IMR-90 (cell line): Measurements from ENCODE around the gene LRRC26. TPM values are rescaled to one million over a fixed set of nuclear protein-coding genes. Genes with fewer than 3 reads are reported as not detected.
A peak's percentile ranks its signal among the peaks of the same experiment; 100 is the strongest.

ENCODE experiments used
- ATAC-seq: fragments of 200-7000 bp; cut with Tn5 transposase; 2 replicates; pipeline ENCODE4 v1.9.1; 2020; ENCODE audit warnings: low read depth, mild to moderate bottlenecking, moderate library complexity
- BruUV-seq: library from RNA; stranded (reverse); fragments of 400-500 nt; replicated peaks from 2 replicates; lab custom pipeline; 2021; lab: Mats Ljungman, UMichigan
- CTCF ChIA-PET: fragments of 300-600 bp; formaldehyde crosslinking; extraction: SDS; loops from one replicate; lab custom pipeline; 2021; ENCODE audit warnings: antibody characterized with exemption; lab: Yijun Ruan, JAX
- POLR2A ChIA-PET: fragments of 300-600 bp; sonication (Branson Sonifier 250); formaldehyde crosslinking; loops from one replicate; lab custom pipeline; 2022; ENCODE audit warnings: antibody characterized with exemption; ENCODE audit not compliant: unreplicated experiment; lab: Charles Lee
- DNase-seq: peaks from one replicate; pipeline ENCODE4 v3.0.0; 2013
- H2AFZ ChIP-seq: replicated peaks from 2 replicates; pipeline ENCODE3; 2013; ENCODE audit warnings: low read length, mild to moderate bottlenecking; ENCODE audit not compliant: poor library complexity
- H2AK5ac ChIP-seq: 2 replicates; pipeline ENCODE4 v1.6.1; 2013; ENCODE audit warnings: low read depth, low read length, inconsistent platforms
- H2AK9ac ChIP-seq: replicated peaks from 2 replicates; pipeline ENCODE3; 2013; ENCODE audit warnings: mild to moderate bottlenecking, low read depth, low read length, moderate library complexity; ENCODE audit not compliant: poor library complexity
- H2BK120ac ChIP-seq: 2 replicates; pipeline ENCODE4 v1.6.1; 2013; ENCODE audit warnings: low read depth, low read length, inconsistent platforms
- H2BK15ac ChIP-seq: 3 replicates; pipeline ENCODE4 v1.6.1; 2013; ENCODE audit warnings: low read depth, low read length, inconsistent platforms
- H2BK20ac ChIP-seq: 2 replicates; pipeline ENCODE4 v1.6.1; 2013; ENCODE audit warnings: low read depth, mild to moderate bottlenecking, inconsistent platforms, low read length, moderate library complexity
- H2BK5ac ChIP-seq: 2 replicates; pipeline ENCODE4 v1.6.1; 2013; ENCODE audit warnings: mild to moderate bottlenecking, low read depth, low read length, inconsistent platforms; ENCODE audit not compliant: poor library complexity, severe bottlenecking
- H3K14ac ChIP-seq: replicated peaks from 2 replicates; pipeline ENCODE4 v1.6.1; 2013; ENCODE audit warnings: low read depth, low read length, inconsistent platforms
- H3K18ac ChIP-seq: 2 replicates; pipeline ENCODE4 v1.6.1; 2013; ENCODE audit warnings: low read depth, low read length, control low read depth
- H3K23ac ChIP-seq: 2 replicates; pipeline ENCODE4 v1.6.1; 2013; ENCODE audit warnings: low read depth, low read length, inconsistent platforms
- H3K27ac ChIP-seq: 2 replicates; pipeline ENCODE4 v1.5.1; 2013; ENCODE audit warnings: mild to moderate bottlenecking, control low read depth, low read length; ENCODE audit not compliant: insufficient read depth
- H3K27me3 ChIP-seq: 2 replicates; pipeline ENCODE4 v1.6.1; 2013; ENCODE audit warnings: low read length; ENCODE audit not compliant: control insufficient read depth, insufficient read depth
- H3K36me3 ChIP-seq: 2 replicates; pipeline ENCODE4 v1.6.1; 2013; ENCODE audit warnings: low read length, mixed read lengths; ENCODE audit not compliant: control insufficient read depth, insufficient read depth
- H3K4ac ChIP-seq: 2 replicates; pipeline ENCODE4 v1.6.1; 2013; ENCODE audit warnings: low read depth, low read length, inconsistent platforms
- H3K4me1 ChIP-seq: 2 replicates; pipeline ENCODE4 v1.6.1; 2013; ENCODE audit warnings: low read length, mixed read lengths; ENCODE audit not compliant: control insufficient read depth, insufficient read depth
- H3K4me2 ChIP-seq: 2 replicates; pipeline ENCODE4 v1.6.1; 2013; ENCODE audit warnings: low read depth, mild to moderate bottlenecking, control low read depth, low read length, moderate library complexity
- H3K4me3 ChIP-seq: 2 replicates; pipeline ENCODE4 v1.5.1; 2013; ENCODE audit warnings: low read depth, mild to moderate bottlenecking, control low read depth, low read length, moderate library complexity; ENCODE audit not compliant: insufficient read depth
- H3K56ac ChIP-seq: 2 replicates; pipeline ENCODE4 v1.6.1; 2013; ENCODE audit warnings: low read length, inconsistent platforms; ENCODE audit not compliant: insufficient read depth; ENCODE audit errors: extremely low read depth
- H3K79me1 ChIP-seq, 2 experiments: 2 replicates each; pipeline ENCODE4 v1.6.1; 2013; ENCODE audit warnings: low read length in 2 of 2, inconsistent platforms in 1 of 2, low read depth in 1 of 2
- H3K9ac ChIP-seq: 2 replicates; pipeline ENCODE4 v1.6.1; 2013; ENCODE audit warnings: low read depth, low read length, control low read depth
- H3K9me1 ChIP-seq: 2 replicates; pipeline ENCODE4 v1.6.1; 2013; ENCODE audit warnings: low read length, inconsistent platforms; ENCODE audit not compliant: insufficient read depth
- H3K9me3 ChIP-seq: 2 replicates; pipeline ENCODE4 v1.6.1; 2013; ENCODE audit warnings: low read length; ENCODE audit not compliant: control insufficient read depth, insufficient read depth
- H4K20me1 ChIP-seq: 2 replicates; pipeline ENCODE4 v1.6.1; 2013; ENCODE audit warnings: low read length, inconsistent platforms; ENCODE audit not compliant: insufficient read depth
- H4K5ac ChIP-seq: 2 replicates; pipeline ENCODE4 v1.6.1; 2013; ENCODE audit warnings: mild to moderate bottlenecking, low read depth, low read length, control low read depth
- H4K8ac ChIP-seq, 2 experiments: 2 replicates each; pipeline ENCODE4 v1.6.1; 2013; ENCODE audit warnings: low read depth in 2 of 2, low read length in 2 of 2, control low read depth in 1 of 2, inconsistent platforms in 1 of 2
- H4K91ac ChIP-seq: 2 replicates; pipeline ENCODE4 v1.6.1; 2013; ENCODE audit warnings: low read depth, low read length, inconsistent platforms; ENCODE audit not compliant: insufficient read depth
- CEBPB ChIP-seq: IDR thresholded peaks from 2 replicates; pipeline ENCODE4 v1.6.1; 2012; ENCODE audit warnings: low read depth, low read length, improper control_type of control experiment
- CHD1 ChIP-seq: IDR thresholded peaks from 2 replicates; pipeline ENCODE4 v1.6.1; 2012; ENCODE audit warnings: low read depth, low read length, improper control_type of control experiment
- CTCF ChIP-seq: conservative IDR thresholded peaks from 2 replicates; pipeline ENCODE4 v1.5.1; 2012; ENCODE audit warnings: mild to moderate bottlenecking, low read depth, low read length, improper control_type of control experiment
- ELK1 ChIP-seq: fragments of 150-350 bp; IDR thresholded peaks from 2 replicates; pipeline ENCODE4 v1.6.1; 2016; ENCODE audit warnings: low read depth, mild to moderate bottlenecking, low read length, moderate library complexity, borderline replicate concordance
- FOS ChIP-seq: fragments of 150-350 bp; IDR thresholded peaks from 2 replicates; pipeline ENCODE4 v1.6.1; 2016; ENCODE audit warnings: low read depth, low read length
- MAFK ChIP-seq: IDR thresholded peaks from 2 replicates; pipeline ENCODE4 v1.6.1; 2012; ENCODE audit warnings: low read depth, low read length, improper control_type of control experiment
- RAD21 ChIP-seq: IDR thresholded peaks from 2 replicates; pipeline ENCODE4 v1.6.1; 2012; ENCODE audit warnings: low read length, improper control_type of control experiment
- RCOR1 ChIP-seq: IDR thresholded peaks from 2 replicates; pipeline ENCODE4 v1.6.1; 2012; ENCODE audit warnings: mild to moderate bottlenecking, low read length, improper control_type of control experiment; ENCODE audit not compliant: insufficient replicate concordance
- WGBS, 2 experiments: methylation state at CpG; one replicate each; pipeline versions ENCODE4 v1.1.5 to v1.1.7; 2013; ENCODE audit warnings: missing lambda C conversion rate in 2 of 2; ENCODE audit not compliant: insufficient read length in 1 of 2; ENCODE audit errors: extremely low coverage in 2 of 2; 5-methylcytosine and 5-hydroxymethylcytosine counted together
- dilution Hi-C: fragments of 300-500 bp; cut with HindIII; formaldehyde crosslinking; loops from one replicate; pipeline ENCODE4 v1.14.3; 2018; ENCODE audit warnings: low sequenced_read_pairs; ENCODE audit not compliant: unreplicated experiment
- in situ Hi-C: fragments of 300-500 bp; cut with MboI; formaldehyde crosslinking; loops from 3 replicates; pipeline ENCODE4 v1.14.3; 2019; ENCODE audit warnings: low sequenced_read_pairs, inconsistent platforms, mixed read lengths
- intact Hi-C: fragments of 100-400 bp; cut with micrococcal nuclease; formaldehyde crosslinking; loops from 2 replicates; pipeline ENCODE4 v1.10.0; 2022
- polyA plus RNA-seq, 3 experiments: library from polyadenylated mRNA; depleted of rRNA; stranded (reverse); fragments of >200 nt; gene quantifications; 2 replicates each; pipeline ENCODE4 v1.2.3, GENCODE V29; 2012; ENCODE audit warnings: low replicate concordance in 1 of 3
- total RNA-seq: library from RNA; depleted of rRNA; stranded (reverse); fragments of >200 nt; gene quantifications from 2 replicates; pipeline ENCODE4 v1.2.3, GENCODE V29; 2012

The LRRC26 gene
- total and polyA plus RNA-seq, 2 of the 4 experiments (the other 2 are of a cell fraction): not detected

GRCh38 chr9:137128158-137128861 is 41.5 kb downstream of the LRRC26 start (continued):
- no peak for TF ChIP-seq CHD1
- TF ChIP-seq RCOR1: no peak

GRCh38 chr9:137127301-137128157 is 42.3 kb downstream of the LRRC26 start:
- H4K5ac ChIP-seq: no peak overlapping the region
- WGBS, 2 experiments: 81% methylated on average over 5 of the region's 24 CpGs; no CpG with 5 or more reads in 1 of the 2 experiments
- intact Hi-C loops (no loop called here), dilution Hi-C loops (no loop called here), in situ Hi-C loops (no loop called here)
- no TSS peak for BruUV-seq
- H3K4me1 ChIP-seq: peaks cover 12% of the 10 kb centered on the region; the same call in 1 of the 2 replicates
- H4K8ac ChIP-seq: no peak overlapping the region
- no peak overlapping the region for H3K14ac ChIP-seq
- no peak overlapping the region for H4K91ac ChIP-seq
- H3K23ac ChIP-seq: 0 out of 2 replicates have a peak overlapping the region, but pooled peaks have one; percentile 73
- POLR2A ChIA-PET: no interaction called here
- no peak overlapping the region for H2BK15ac ChIP-seq
- TF ChIP-seq RAD21 (no peak), MAFK (no peak), RCOR1 (no peak), CEBPB (no peak), FOS (no peak), CTCF (no peak), ELK1 (no peak)
- CTCF ChIA-PET: interaction anchor here (0.6 kb wide), 1 partner anchor 16 kb away, joined by 4 read pairs; no protein-coding TSS in a partner anchor
- H3K79me1 ChIP-seq: peaks cover 13 to 40% of the 10 kb centered on the region in 2 experiments
- no peak overlapping the region for H2AFZ ChIP-seq
- H2AK9ac ChIP-seq: peak overlapping the region; percentile 55
- peaks cover 8% of the 10 kb centered on the region; the same call in 1 of the 2 replicates for H4K20me1 ChIP-seq
- ATAC-seq: no peak
- H3K56ac ChIP-seq: no peak overlapping the region
- no peak overlapping the region for H3K27ac ChIP-seq
- no peak overlapping the region for H2BK5ac ChIP-seq
- no peaks in the 10 kb centered on the region for H3K36me3 ChIP-seq
- H3K18ac ChIP-seq: no peak overlapping the region
- no peak overlapping the region for H2BK120ac ChIP-seq
- H3K9me3 ChIP-seq: peaks cover 4% of the 10 kb centered on the region; the same call in 1 of the 2 replicates
- no peak overlapping the region for H3K4me3 ChIP-seq
- no peak for DNase-seq
- no peaks in the 10 kb centered on the region for H3K27me3 ChIP-seq
- peak overlapping the region; percentile 35; the same call in 1 of the 2 replicates for H3K4me2 ChIP-seq
- H2BK20ac ChIP-seq: no peak overlapping the region
- peaks cover 16% of the 10 kb centered on the region for H3K9me1 ChIP-seq
- no peak overlapping the region for H3K9ac ChIP-seq
- H3K4ac ChIP-seq: no peak overlapping the region
- H2AK5ac ChIP-seq: no peak overlapping the region
